K562 (cell line): ENCODE measurements around the gene DMD. TPM values are rescaled to one million over a fixed set of nuclear protein-coding genes. Genes with fewer than 3 reads are reported as not detected.

Source experiments
- ATF3 ChIP-seq, 2 experiments: fragments of 450-650 bp in 1 of 2; sonication (generic) in 1 of 2; formaldehyde crosslinking in 1 of 2; IDR thresholded peaks in 1 of 2; conservative IDR thresholded peaks in 1 of 2; 2 replicates each; pipeline versions ENCODE4 v1.6.1 to v1.8.1; 2016 to 2023; ENCODE audit warnings: mild to moderate bottlenecking in 2 of 2, moderate library complexity in 2 of 2, inconsistent platforms in 1 of 2, missing genetic modification reagents in 1 of 2
- CEBPG ChIP-seq, 3 experiments: fragments of 200-800 bp in 1 of 3; sonication (Bioruptor generic) in 1 of 3; sonication (generic) in 1 of 3; formaldehyde crosslinking in 1 of 3; IDR thresholded peaks in 2 of 3; conservative IDR thresholded peaks in 1 of 3; 2 replicates each; pipeline versions ENCODE4 v1.6.1 to v1.8.0; 2016 to 2022; ENCODE audit warnings: missing compliant biosample characterization in 2 of 3, missing genetic modification characterization in 2 of 3, mild to moderate bottlenecking in 1 of 3, missing genetic modification reagents in 1 of 3
- EP400 ChIP-seq: fragments of 450-650 bp; IDR thresholded peaks from 2 replicates; pipeline ENCODE4 v1.6.1; 2017; ENCODE audit warnings: antibody characterized with exemption, mild to moderate bottlenecking, moderate library complexity
- FOXJ2 ChIP-seq: fragments of 200-800 bp; sonication (Bioruptor generic); IDR thresholded peaks from 2 replicates; pipeline ENCODE4 v1.6.1; 2016; ENCODE audit warnings: missing genetic modification characterization, missing compliant biosample characterization
- HDAC2 ChIP-seq: fragments of 450-650 bp; IDR thresholded peaks from 2 replicates; pipeline ENCODE4 v1.6.1; 2016; ENCODE audit warnings: mild to moderate bottlenecking
- POLR2H ChIP-seq: IDR thresholded peaks from 2 replicates; pipeline ENCODE4 v1.6.1; 2016; ENCODE audit warnings: missing genetic modification characterization, low read depth, mild to moderate bottlenecking, control low read depth, missing compliant biosample characterization, moderate library complexity
- POLR3G ChIP-seq: IDR thresholded peaks from 2 replicates; pipeline ENCODE4 v1.6.1; 2011; ENCODE audit not compliant: insufficient read length, insufficient replicate concordance; ENCODE audit errors: extremely low read depth
- SOX6 ChIP-seq: fragments of 450-650 bp; IDR thresholded peaks from 2 replicates; pipeline ENCODE4 v1.6.1; 2014; ENCODE audit warnings: mild to moderate bottlenecking
- TCF7L2 ChIP-seq: fragments of 150-350 bp; IDR thresholded peaks from 2 replicates; pipeline ENCODE4 v1.6.1; 2016; ENCODE audit warnings: low read depth, mild to moderate bottlenecking, low read length, moderate library complexity
- TCFL5 ChIP-seq: fragments of 250-450 bp; sonication (Bioruptor Pico); conservative IDR thresholded peaks from 2 replicates; pipeline ENCODE4 v1.6.1; 2021; ENCODE audit warnings: mild to moderate bottlenecking, moderate library complexity, matching md5 sums
- TRIM24 ChIP-seq, 2 experiments: fragments of 450-650 bp; IDR thresholded peaks; 2 replicates each; pipeline ENCODE4 v1.6.1; 2016
- ZNF766 ChIP-seq: fragments of 200-800 bp; sonication (Bioruptor generic); conservative IDR thresholded peaks from 2 replicates; pipeline ENCODE4 v1.6.1; 2016; ENCODE audit warnings: missing genetic modification characterization, missing compliant biosample characterization
- ZSCAN32 ChIP-seq: fragments of 450-650 bp; formaldehyde crosslinking; IDR thresholded peaks from 2 replicates; pipeline ENCODE4 v1.4.0; 2020; ENCODE audit warnings: mild to moderate bottlenecking, moderate library complexity
- polyA plus RNA-seq, 8 experiments: library from polyadenylated mRNA; depleted of rRNA in 4 of 8; stranded (reverse) in 5 of 8; unstranded in 3 of 8; fragments of >200 nt; fragmentation: Nextera tagmentation in 2 of 8; fragmentation: Illumina TruSeq in 1 of 8; extraction: Ambion mirVana in 2 of 8; extraction: Trizol in 1 of 8; gene quantifications; 2 replicates each; pipeline versions ENCODE4 v1.2.1 to v1.2.3, GENCODE V29; 2011 to 2014; ENCODE audit warnings: inconsistent platforms in 1 of 8, missing spikeins in 1 of 8
- total RNA-seq, 7 experiments: library from RNA; depleted of rRNA in 6 of 7; stranded (reverse); fragments of >200 nt in 6 of 7; fragmentation: Illumina TruSeq in 2 of 7; extraction: Trizol in 2 of 7; gene quantifications; 2 replicates each; pipeline versions ENCODE4 v1.2.1 to v1.2.3, GENCODE V29; 2011 to 2021; ENCODE audit warnings: low replicate concordance in 1 of 7
- TF ChIP-seq, protein P1 (sequence below): fragments of 450-650 bp; IDR thresholded peaks from 2 replicates; pipeline ENCODE4 v1.6.1; 2016; ENCODE audit warnings: mild to moderate bottlenecking, moderate library complexity
- TF ChIP-seq, protein P2 (sequence below): fragments of 450-650 bp; IDR thresholded peaks from 2 replicates; pipeline ENCODE4 v1.6.1; 2016; ENCODE audit warnings: missing biosample characterization, missing genetic modification characterization

The DMD gene
- total and polyA plus RNA-seq, 9 of the 15 experiments (the other 6 are each of a cell fraction or from before 2014, with no cell fraction given), result 3.8 to 20.4 (median 11.4) TPM

DNA sequence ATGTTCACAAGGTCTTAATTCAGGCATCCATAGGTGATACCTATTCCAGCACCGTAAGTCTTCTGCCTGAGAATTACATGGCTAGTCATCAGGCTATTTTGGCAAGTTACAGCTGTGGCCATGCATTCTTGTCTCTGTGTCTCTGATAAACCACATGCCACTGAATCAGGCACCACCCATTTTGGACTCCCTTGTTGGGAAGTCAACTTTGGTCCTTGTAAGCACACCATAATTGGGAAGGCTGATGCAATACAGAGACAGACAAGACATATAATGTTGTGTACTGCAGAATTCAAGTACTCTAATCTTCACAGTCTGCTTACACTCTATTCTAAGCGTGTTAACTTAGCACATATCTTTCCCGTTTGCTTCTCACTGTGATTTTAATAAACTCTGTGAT lies 1655.8 kb downstream of the DMD start (continued):
- TF ChIP-seq, protein P1, sequence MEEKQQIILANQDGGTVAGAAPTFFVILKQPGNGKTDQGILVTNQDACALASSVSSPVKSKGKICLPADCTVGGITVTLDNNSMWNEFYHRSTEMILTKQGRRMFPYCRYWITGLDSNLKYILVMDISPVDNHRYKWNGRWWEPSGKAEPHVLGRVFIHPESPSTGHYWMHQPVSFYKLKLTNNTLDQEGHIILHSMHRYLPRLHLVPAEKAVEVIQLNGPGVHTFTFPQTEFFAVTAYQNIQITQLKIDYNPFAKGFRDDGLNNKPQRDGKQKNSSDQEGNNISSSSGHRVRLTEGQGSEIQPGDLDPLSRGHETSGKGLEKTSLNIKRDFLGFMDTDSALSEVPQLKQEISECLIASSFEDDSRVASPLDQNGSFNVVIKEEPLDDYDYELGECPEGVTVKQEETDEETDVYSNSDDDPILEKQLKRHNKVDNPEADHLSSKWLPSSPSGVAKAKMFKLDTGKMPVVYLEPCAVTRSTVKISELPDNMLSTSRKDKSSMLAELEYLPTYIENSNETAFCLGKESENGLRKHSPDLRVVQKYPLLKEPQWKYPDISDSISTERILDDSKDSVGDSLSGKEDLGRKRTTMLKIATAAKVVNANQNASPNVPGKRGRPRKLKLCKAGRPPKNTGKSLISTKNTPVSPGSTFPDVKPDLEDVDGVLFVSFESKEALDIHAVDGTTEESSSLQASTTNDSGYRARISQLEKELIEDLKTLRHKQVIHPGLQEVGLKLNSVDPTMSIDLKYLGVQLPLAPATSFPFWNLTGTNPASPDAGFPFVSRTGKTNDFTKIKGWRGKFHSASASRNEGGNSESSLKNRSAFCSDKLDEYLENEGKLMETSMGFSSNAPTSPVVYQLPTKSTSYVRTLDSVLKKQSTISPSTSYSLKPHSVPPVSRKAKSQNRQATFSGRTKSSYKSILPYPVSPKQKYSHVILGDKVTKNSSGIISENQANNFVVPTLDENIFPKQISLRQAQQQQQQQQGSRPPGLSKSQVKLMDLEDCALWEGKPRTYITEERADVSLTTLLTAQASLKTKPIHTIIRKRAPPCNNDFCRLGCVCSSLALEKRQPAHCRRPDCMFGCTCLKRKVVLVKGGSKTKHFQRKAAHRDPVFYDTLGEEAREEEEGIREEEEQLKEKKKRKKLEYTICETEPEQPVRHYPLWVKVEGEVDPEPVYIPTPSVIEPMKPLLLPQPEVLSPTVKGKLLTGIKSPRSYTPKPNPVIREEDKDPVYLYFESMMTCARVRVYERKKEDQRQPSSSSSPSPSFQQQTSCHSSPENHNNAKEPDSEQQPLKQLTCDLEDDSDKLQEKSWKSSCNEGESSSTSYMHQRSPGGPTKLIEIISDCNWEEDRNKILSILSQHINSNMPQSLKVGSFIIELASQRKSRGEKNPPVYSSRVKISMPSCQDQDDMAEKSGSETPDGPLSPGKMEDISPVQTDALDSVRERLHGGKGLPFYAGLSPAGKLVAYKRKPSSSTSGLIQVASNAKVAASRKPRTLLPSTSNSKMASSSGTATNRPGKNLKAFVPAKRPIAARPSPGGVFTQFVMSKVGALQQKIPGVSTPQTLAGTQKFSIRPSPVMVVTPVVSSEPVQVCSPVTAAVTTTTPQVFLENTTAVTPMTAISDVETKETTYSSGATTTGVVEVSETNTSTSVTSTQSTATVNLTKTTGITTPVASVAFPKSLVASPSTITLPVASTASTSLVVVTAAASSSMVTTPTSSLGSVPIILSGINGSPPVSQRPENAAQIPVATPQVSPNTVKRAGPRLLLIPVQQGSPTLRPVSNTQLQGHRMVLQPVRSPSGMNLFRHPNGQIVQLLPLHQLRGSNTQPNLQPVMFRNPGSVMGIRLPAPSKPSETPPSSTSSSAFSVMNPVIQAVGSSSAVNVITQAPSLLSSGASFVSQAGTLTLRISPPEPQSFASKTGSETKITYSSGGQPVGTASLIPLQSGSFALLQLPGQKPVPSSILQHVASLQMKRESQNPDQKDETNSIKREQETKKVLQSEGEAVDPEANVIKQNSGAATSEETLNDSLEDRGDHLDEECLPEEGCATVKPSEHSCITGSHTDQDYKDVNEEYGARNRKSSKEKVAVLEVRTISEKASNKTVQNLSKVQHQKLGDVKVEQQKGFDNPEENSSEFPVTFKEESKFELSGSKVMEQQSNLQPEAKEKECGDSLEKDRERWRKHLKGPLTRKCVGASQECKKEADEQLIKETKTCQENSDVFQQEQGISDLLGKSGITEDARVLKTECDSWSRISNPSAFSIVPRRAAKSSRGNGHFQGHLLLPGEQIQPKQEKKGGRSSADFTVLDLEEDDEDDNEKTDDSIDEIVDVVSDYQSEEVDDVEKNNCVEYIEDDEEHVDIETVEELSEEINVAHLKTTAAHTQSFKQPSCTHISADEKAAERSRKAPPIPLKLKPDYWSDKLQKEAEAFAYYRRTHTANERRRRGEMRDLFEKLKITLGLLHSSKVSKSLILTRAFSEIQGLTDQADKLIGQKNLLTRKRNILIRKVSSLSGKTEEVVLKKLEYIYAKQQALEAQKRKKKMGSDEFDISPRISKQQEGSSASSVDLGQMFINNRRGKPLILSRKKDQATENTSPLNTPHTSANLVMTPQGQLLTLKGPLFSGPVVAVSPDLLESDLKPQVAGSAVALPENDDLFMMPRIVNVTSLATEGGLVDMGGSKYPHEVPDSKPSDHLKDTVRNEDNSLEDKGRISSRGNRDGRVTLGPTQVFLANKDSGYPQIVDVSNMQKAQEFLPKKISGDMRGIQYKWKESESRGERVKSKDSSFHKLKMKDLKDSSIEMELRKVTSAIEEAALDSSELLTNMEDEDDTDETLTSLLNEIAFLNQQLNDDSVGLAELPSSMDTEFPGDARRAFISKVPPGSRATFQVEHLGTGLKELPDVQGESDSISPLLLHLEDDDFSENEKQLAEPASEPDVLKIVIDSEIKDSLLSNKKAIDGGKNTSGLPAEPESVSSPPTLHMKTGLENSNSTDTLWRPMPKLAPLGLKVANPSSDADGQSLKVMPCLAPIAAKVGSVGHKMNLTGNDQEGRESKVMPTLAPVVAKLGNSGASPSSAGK, result peak; percentile 28; the same call in 1 of the 2 replicates
- TF ChIP-seq POLR3G (no peak), TCF7L2 (no peak), EP400 (peak; percentile 35; the same call in 1 of the 2 replicates), CEBPG (CRISPR knock-in tag; IDR thresholded peaks at IDR 0.05) (peak; percentile 80), CEBPG (tag; conservative IDR thresholded peaks at IDR 0.05 in 1 of 2, IDR thresholded peaks at IDR 0.05 in 1 of 2) (peak; percentile 83 to 93), POLR2H (0 out of 2 replicates have a peak, but pooled peaks have one; percentile 11), HDAC2 (no peak), ATF3 (IDR thresholded peaks at IDR 0.05) (peak; percentile 82), ATF3 (CRISPR knock-in tag; conservative IDR thresholded peaks at IDR 0.05) (no peak), ZNF766 (peak; percentile 88), TCFL5 (CRISPR knock-in tag) (no peak), SOX6 (peak; percentile 25; the same call in 1 of the 2 replicates), TRIM24 (IDR thresholded peaks at IDR 0.05) (peak; percentile 81 to 94; a peak in 3 of 4 replicates), ZSCAN32 (peak; percentile 92), FOXJ2 (tag) (peak; percentile 74; the same call in 1 of the 2 replicates)
- TF ChIP-seq, protein P2, sequence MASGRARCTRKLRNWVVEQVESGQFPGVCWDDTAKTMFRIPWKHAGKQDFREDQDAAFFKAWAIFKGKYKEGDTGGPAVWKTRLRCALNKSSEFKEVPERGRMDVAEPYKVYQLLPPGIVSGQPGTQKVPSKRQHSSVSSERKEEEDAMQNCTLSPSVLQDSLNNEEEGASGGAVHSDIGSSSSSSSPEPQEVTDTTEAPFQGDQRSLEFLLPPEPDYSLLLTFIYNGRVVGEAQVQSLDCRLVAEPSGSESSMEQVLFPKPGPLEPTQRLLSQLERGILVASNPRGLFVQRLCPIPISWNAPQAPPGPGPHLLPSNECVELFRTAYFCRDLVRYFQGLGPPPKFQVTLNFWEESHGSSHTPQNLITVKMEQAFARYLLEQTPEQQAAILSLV (tag), result 0 out of 2 replicates have a peak, but pooled peaks have one; percentile 66
